Measurements from ENCODE around the gene AQP1.

AQP1 gene

DNA sequence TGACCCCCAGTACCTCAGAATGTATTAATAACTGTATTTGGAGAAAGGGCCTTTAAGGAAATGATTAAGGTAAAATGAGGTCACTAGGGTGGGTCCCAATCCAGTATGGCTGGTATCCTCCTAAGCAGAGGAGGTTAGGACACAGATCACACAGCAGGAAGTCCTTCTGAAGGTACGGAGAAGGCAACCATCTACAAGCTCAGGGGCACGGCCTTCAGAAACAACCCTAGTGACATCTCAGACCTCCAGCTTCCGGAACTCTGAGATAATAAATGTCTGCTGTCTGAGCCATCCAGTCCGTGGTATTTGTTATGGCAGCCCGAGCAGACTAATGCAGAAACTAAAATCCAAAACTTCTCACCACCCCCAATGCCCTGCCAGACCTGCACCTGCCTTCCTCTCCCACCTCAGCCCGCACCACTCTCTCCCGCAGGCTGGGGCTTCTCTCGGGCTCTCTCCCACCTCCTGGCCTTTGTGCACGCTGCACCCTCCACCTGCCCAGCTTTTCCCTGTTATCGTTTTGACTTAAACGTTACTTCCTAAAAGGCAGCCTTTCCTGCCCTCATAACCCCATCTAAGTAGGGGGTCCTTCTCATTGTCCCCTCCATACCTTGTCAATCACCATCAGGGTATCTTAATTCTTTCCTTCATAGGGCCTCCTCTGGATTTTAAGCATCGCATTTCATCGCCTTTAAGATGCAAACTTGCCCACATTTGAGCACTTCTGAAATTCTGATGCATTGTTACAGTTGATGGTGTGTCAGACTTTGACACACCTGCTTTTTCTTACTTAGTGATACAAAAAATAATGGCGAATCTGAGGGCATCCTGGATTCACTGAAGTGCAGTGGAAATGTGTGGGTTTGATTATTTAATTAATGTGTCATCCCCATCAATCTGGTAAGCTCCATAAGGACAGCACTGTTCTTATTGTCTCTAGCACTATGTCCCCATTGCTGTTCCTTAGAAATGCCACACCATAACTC, 32.2 kb upstream of the AQP1 start:
- Histone ChIP-seq H3K4me1 (ENCODE audit: control insufficient read depth, insufficient read depth, low read depth, low read length) (peaks cover 17% of the 10 kb centered on the region), H3K4me2 (ENCODE audit: low read length, poor library complexity, severe bottlenecking) (no peak overlapping the region), H3K23ac (ENCODE audit: low read length in 2 of 2) (no peak overlapping the region), H4K8ac (ENCODE audit: low read length) (no peak overlapping the region), H4K91ac (ENCODE audit: low read length) (no peak overlapping the region), H2AFZ (ENCODE audit: low read depth, low read length) (no peak overlapping the region), H3K9me3 (ENCODE audit: control insufficient read depth, low read length) (no peaks in the 10 kb centered on the region), H2BK12ac (ENCODE audit: low read length in 2 of 2) (no peak overlapping the region), H2BK15ac (ENCODE audit: low read depth, poor library complexity, severe bottlenecking) (peak overlapping the region; percentile 12), H3K18ac (ENCODE audit: low read depth in 1 of 2, low read length in 2 of 2) (no peak overlapping the region), H3K4ac (ENCODE audit: low read depth in 1 of 2, low read length in 2 of 2) (no peak overlapping the region), H3K14ac (ENCODE audit: low read length in 2 of 2) (no peak overlapping the region), H2BK5ac (ENCODE audit: low read depth, low read length, poor library complexity, severe bottlenecking) (no peak overlapping the region), H3K4me3 (ENCODE audit: insufficient read depth in 1 of 2, low read depth in 1 of 2, low read length in 2 of 2) (no peak overlapping the region), H3K27me3 (ENCODE audit: control insufficient read depth in 1 of 2, insufficient read depth in 1 of 2, low read length in 2 of 2) (no peaks in the 10 kb centered on the region), H3K79me1 (replicated peaks; ENCODE audit: low read length, poor library complexity, severe bottlenecking) (no peaks in the 10 kb centered on the region), H3K36me3 (ENCODE audit: control insufficient read depth in 1 of 2, insufficient read depth in 2 of 2, low read depth in 1 of 2, low read length in 2 of 2) (peaks cover 36 to 41% of the 10 kb centered on the region in 2 experiments), H2AK5ac (ENCODE audit: low read length, severe bottlenecking) (no peak overlapping the region), H3K27ac (ENCODE audit: low read length, poor library complexity, severe bottlenecking) (no peak overlapping the region), H3K9ac (ENCODE audit: low read length) (no peak overlapping the region), H2BK120ac (ENCODE audit: low read depth, low read length) (no peak overlapping the region)
- DNase-seq, result no peak
- 79% methylated on average over 14 of the region's 14 CpGs for WGBS

DNA sequence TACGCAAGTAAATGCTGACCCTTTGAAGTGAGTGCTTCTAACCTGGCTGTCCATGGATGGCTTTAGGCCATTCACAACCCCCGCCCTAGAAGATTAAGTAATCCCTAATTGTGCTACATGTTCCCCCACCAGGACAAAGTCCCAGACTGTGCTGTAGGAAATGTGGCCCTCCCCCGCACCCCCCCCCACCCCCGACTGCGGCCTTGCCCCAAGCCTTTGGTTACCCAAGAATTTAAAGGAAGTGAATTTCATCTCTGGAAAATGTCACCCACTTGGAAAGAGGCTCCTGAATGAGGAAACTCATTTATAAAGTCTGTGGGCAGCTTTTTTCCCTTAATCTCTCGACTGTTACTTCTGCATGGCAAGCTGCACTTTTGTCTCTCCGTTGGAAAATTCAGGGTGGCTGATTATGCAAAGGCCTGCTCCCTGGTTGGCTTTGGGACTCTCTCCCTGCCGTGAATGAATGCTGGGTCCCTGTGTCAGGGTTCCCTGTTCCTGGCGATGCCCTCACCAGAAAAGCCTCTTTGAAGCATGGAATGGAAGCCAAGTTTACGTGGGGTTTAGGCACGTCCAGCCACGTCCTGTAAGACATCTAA, 31.4 kb upstream of the AQP1 start:
- peak overlapping the region; percentile 19 for H4K8ac ChIP-seq (ENCODE audit: low read length)
- DNase-seq, result peak; percentile 21
- peak overlapping the region in 1 of 2 experiments; percentile 7 for H2BK12ac ChIP-seq (ENCODE audit: low read length in 2 of 2)
- no peak overlapping the region for H3K4me2 ChIP-seq (ENCODE audit: low read length, poor library complexity, severe bottlenecking)
- WGBS, result 62% methylated on average over 7 of the region's 12 CpGs
- H3K4me1 ChIP-seq (ENCODE audit: control insufficient read depth, insufficient read depth, low read depth, low read length), result peaks cover 24% of the 10 kb centered on the region
- no peak overlapping the region for H2BK15ac ChIP-seq (ENCODE audit: low read depth, poor library complexity, severe bottlenecking)
- no peak overlapping the region for H2BK5ac ChIP-seq (ENCODE audit: low read depth, low read length, poor library complexity, severe bottlenecking)
- H3K27me3 ChIP-seq (ENCODE audit: control insufficient read depth in 1 of 2, insufficient read depth in 1 of 2, low read length in 2 of 2), result no peaks in the 10 kb centered on the region
- H3K9ac ChIP-seq (ENCODE audit: low read length), result no peak overlapping the region
- no peak overlapping the region for H3K27ac ChIP-seq (ENCODE audit: low read length, poor library complexity, severe bottlenecking)
- H2BK120ac ChIP-seq (ENCODE audit: low read depth, low read length), result no peak overlapping the region
- no peak overlapping the region for H3K14ac ChIP-seq (ENCODE audit: low read length in 2 of 2)
- H2AK5ac ChIP-seq (ENCODE audit: low read length, severe bottlenecking), result no peak overlapping the region
- H3K4me3 ChIP-seq (ENCODE audit: insufficient read depth in 1 of 2, low read depth in 1 of 2, low read length in 2 of 2), result no peak overlapping the region
- H3K4ac ChIP-seq (ENCODE audit: low read depth in 1 of 2, low read length in 2 of 2), result no peak overlapping the region
- H4K91ac ChIP-seq (ENCODE audit: low read length), result peak overlapping the region; percentile 49
- H3K23ac ChIP-seq (ENCODE audit: low read length in 2 of 2), result no peak overlapping the region
- no peaks in the 10 kb centered on the region for H3K9me3 ChIP-seq (ENCODE audit: control insufficient read depth, low read length)
- H3K18ac ChIP-seq (ENCODE audit: low read depth in 1 of 2, low read length in 2 of 2), result peak overlapping the region; percentile 28 to 31
- H3K79me1 ChIP-seq (replicated peaks; ENCODE audit: low read length, poor library complexity, severe bottlenecking), result no peaks in the 10 kb centered on the region
- no peak overlapping the region for H2AFZ ChIP-seq (ENCODE audit: low read depth, low read length)
- H3K36me3 ChIP-seq (ENCODE audit: control insufficient read depth in 1 of 2, insufficient read depth in 2 of 2, low read depth in 1 of 2, low read length in 2 of 2), result peaks cover 34 to 35% of the 10 kb centered on the region in 2 experiments

DNA sequence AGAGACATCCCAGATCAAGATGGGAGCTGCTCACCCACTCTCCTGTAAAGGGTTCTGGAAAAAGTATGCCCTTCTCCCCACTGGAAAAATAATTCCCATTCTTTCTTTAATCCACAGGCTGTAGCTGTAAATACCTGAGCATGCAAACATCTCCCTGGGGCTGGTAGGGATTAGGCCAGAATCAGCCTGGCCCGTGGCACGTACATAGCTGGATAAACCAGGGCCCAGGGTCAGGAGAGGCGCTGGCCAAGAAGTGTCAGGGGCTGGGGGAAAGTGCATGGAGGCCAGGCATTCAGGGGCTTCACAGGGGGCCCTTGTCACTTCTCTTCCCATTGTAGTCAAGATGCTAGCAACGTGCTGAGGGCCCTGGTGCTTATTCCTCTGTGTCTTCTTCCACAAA, 30.7 kb upstream of the AQP1 start:
- 92% methylated on average over 4 of the region's 4 CpGs for WGBS
- H3K18ac ChIP-seq (ENCODE audit: low read depth in 1 of 2, low read length in 2 of 2), result peak overlapping the region in 1 of 2 experiments; percentile 18

DNA sequence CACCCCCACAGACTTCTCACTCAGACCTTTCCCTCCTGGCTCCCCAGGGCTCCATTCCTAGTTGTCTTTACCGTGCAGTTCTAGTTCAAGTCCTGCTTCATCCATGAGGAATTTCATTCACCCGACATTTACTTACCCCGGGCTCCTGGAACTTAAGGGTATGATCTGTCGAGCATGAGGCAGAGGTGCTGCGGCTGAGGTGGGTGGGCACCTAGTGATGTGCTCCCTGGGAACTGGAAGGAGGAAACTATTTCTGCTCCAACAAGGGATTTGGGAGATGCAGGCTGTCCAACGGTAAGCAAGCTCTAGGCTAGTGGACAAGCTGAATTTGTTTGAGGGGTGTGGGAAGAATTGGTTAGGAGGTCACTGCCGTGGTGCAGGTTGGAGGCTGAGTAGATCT, 30.2 kb upstream of the AQP1 start:
- Histone ChIP-seq H3K4me2 (ENCODE audit: low read length, poor library complexity, severe bottlenecking) (no peak overlapping the region), H3K27ac (ENCODE audit: low read length, poor library complexity, severe bottlenecking) (no peak overlapping the region), H2BK5ac (ENCODE audit: low read depth, low read length, poor library complexity, severe bottlenecking) (no peak overlapping the region), H3K9me3 (ENCODE audit: control insufficient read depth, low read length) (no peaks in the 10 kb centered on the region), H4K91ac (ENCODE audit: low read length) (no peak overlapping the region), H2BK15ac (ENCODE audit: low read depth, poor library complexity, severe bottlenecking) (no peak overlapping the region), H3K4me1 (ENCODE audit: control insufficient read depth, insufficient read depth, low read depth, low read length) (peaks cover 25% of the 10 kb centered on the region), H2BK120ac (ENCODE audit: low read depth, low read length) (no peak overlapping the region), H2AK5ac (ENCODE audit: low read length, severe bottlenecking) (no peak overlapping the region), H3K18ac (ENCODE audit: low read depth in 1 of 2, low read length in 2 of 2) (no peak overlapping the region), H3K4me3 (ENCODE audit: insufficient read depth in 1 of 2, low read depth in 1 of 2, low read length in 2 of 2) (no peak overlapping the region), H3K79me1 (replicated peaks; ENCODE audit: low read length, poor library complexity, severe bottlenecking) (no peaks in the 10 kb centered on the region), H3K23ac (ENCODE audit: low read length in 2 of 2) (no peak overlapping the region), H3K4ac (ENCODE audit: low read depth in 1 of 2, low read length in 2 of 2) (no peak overlapping the region), H3K14ac (ENCODE audit: low read length in 2 of 2) (no peak overlapping the region), H4K8ac (ENCODE audit: low read length) (no peak overlapping the region), H3K36me3 (ENCODE audit: control insufficient read depth in 1 of 2, insufficient read depth in 2 of 2, low read depth in 1 of 2, low read length in 2 of 2) (peaks cover 28 to 31% of the 10 kb centered on the region in 2 experiments), H2BK12ac (ENCODE audit: low read length in 2 of 2) (no peak overlapping the region), H3K9ac (ENCODE audit: low read length) (no peak overlapping the region), H3K27me3 (ENCODE audit: control insufficient read depth in 1 of 2, insufficient read depth in 1 of 2, low read length in 2 of 2) (no peaks in the 10 kb centered on the region), H2AFZ (ENCODE audit: low read depth, low read length) (no peak overlapping the region)
- DNase-seq, result no peak
- WGBS, result 95% methylated on average over 7 of the region's 7 CpGs

More for the DNA sequence above, 30.7 kb upstream of the AQP1 start:
- H4K8ac ChIP-seq (ENCODE audit: low read length), result no peak overlapping the region
- H3K4ac ChIP-seq (ENCODE audit: low read depth in 1 of 2, low read length in 2 of 2), result no peak overlapping the region
- no peak overlapping the region for H2AK5ac ChIP-seq (ENCODE audit: low read length, severe bottlenecking)
- H3K9ac ChIP-seq (ENCODE audit: low read length), result no peak overlapping the region
- H3K4me1 ChIP-seq (ENCODE audit: control insufficient read depth, insufficient read depth, low read depth, low read length), result peaks cover 25% of the 10 kb centered on the region
- no peaks in the 10 kb centered on the region for H3K79me1 ChIP-seq (replicated peaks; ENCODE audit: low read length, poor library complexity, severe bottlenecking)
- H3K14ac ChIP-seq (ENCODE audit: low read length in 2 of 2), result no peak overlapping the region
- H2BK5ac ChIP-seq (ENCODE audit: low read depth, low read length, poor library complexity, severe bottlenecking), result no peak overlapping the region
- no peaks in the 10 kb centered on the region for H3K27me3 ChIP-seq (ENCODE audit: control insufficient read depth in 1 of 2, insufficient read depth in 1 of 2, low read length in 2 of 2)
- no peak overlapping the region for H3K4me3 ChIP-seq (ENCODE audit: insufficient read depth in 1 of 2, low read depth in 1 of 2, low read length in 2 of 2)
- peaks cover 32% of the 10 kb centered on the region in 2 experiments for H3K36me3 ChIP-seq (ENCODE audit: control insufficient read depth in 1 of 2, insufficient read depth in 2 of 2, low read depth in 1 of 2, low read length in 2 of 2)
- no peak overlapping the region for H4K91ac ChIP-seq (ENCODE audit: low read length)
- H2BK120ac ChIP-seq (ENCODE audit: low read depth, low read length), result no peak overlapping the region
- no peak overlapping the region for H2BK15ac ChIP-seq (ENCODE audit: low read depth, poor library complexity, severe bottlenecking)
- H3K9me3 ChIP-seq (ENCODE audit: control insufficient read depth, low read length), result no peaks in the 10 kb centered on the region
- H3K23ac ChIP-seq (ENCODE audit: low read length in 2 of 2), result no peak overlapping the region
- H2BK12ac ChIP-seq (ENCODE audit: low read length in 2 of 2), result no peak overlapping the region
- no peak overlapping the region for H3K4me2 ChIP-seq (ENCODE audit: low read length, poor library complexity, severe bottlenecking)
- no peak overlapping the region for H2AFZ ChIP-seq (ENCODE audit: low read depth, low read length)
- no peak for DNase-seq
- no peak overlapping the region for H3K27ac ChIP-seq (ENCODE audit: low read length, poor library complexity, severe bottlenecking)

All from mesenchymal stem cell (in vitro differentiated cells and primary cell).